ENCODE measurements around the gene ZNF280B. TPM values are rescaled to one million over a fixed set of nuclear protein-coding genes. Genes with fewer than 3 reads are reported as not detected.

ZNF280B gene
- total RNA-seq, 2 donors from 2014 or later: 10.9 to 15.3 TPM

GRCh38 chr22:22460060-22460459, 48.5 kb downstream of the ZNF280B start:
- no peak for TF ChIP-seq CTCF (conservative IDR thresholded peaks at IDR 0.05)
- no peak overlapping the region for H3K4me3 Mint-ChIP-seq
- no peak overlapping the region for H3K9ac ChIP-seq (ENCODE audit: extremely low read depth, low read length, poor library complexity, severe bottlenecking)
- no peak overlapping the region for H3K27ac Mint-ChIP-seq
- DNase-seq: peak; percentile 65
- no peaks in the 10 kb centered on the region for H3K36me3 Mint-ChIP-seq (ENCODE audit: low read depth)
- H3K9me3 ChIP-seq (ENCODE audit: control insufficient read depth, low read length): peaks cover 37% of the 10 kb centered on the region
- 81% methylated on average over 2 of the region's 2 CpGs; no CpG with 5 or more reads in 1 of the 2 experiments for WGBS, 2 experiments (ENCODE audit: insufficient coverage in 1 of 2, insufficient read length in 1 of 2)
- H3K9me3 Mint-ChIP-seq: peaks cover 31% of the 10 kb centered on the region
- H3K27ac ChIP-seq (ENCODE audit: low read depth, low read length): no peak overlapping the region
- no peak overlapping the region for H3K4me3 ChIP-seq (ENCODE audit: low read length)
- no peaks in the 10 kb centered on the region for H3K36me3 ChIP-seq (ENCODE audit: control insufficient read depth, insufficient read depth, low read length)
- no peaks in the 10 kb centered on the region for H3K4me1 ChIP-seq (ENCODE audit: control insufficient read depth, insufficient read depth, low read length)
- H3K27me3 Mint-ChIP-seq (ENCODE audit: insufficient read depth): peaks cover 92% of the 10 kb centered on the region
- peaks cover 38% of the 10 kb centered on the region for H3K27me3 ChIP-seq (ENCODE audit: control insufficient read depth, insufficient read depth, low read length, poor library complexity, severe bottlenecking)
- no peaks in the 10 kb centered on the region for H3K4me1 Mint-ChIP-seq

- H3K4me3 ChIP-seq (ENCODE audit: low read length): peak overlapping the region; percentile 45
- H3K4me1 Mint-ChIP-seq: no peaks in the 10 kb centered on the region
- H3K27ac Mint-ChIP-seq: no peak overlapping the region
- WGBS, 2 experiments (ENCODE audit: insufficient coverage in 1 of 2, insufficient read length in 1 of 2): 61 to 83% methylated on average over 5 to 6 of the region's 6 CpGs
- H3K4me3 Mint-ChIP-seq: no peak overlapping the region
- no peak for TF ChIP-seq CTCF (conservative IDR thresholded peaks at IDR 0.05)
- H3K4me1 ChIP-seq (ENCODE audit: control insufficient read depth, insufficient read depth, low read length): no peaks in the 10 kb centered on the region
- no peak overlapping the region for H3K9ac ChIP-seq (ENCODE audit: extremely low read depth, low read length, poor library complexity, severe bottlenecking)
- H3K36me3 Mint-ChIP-seq (ENCODE audit: low read depth): no peaks in the 10 kb centered on the region
- DNase-seq: no peak
- peaks cover 48% of the 10 kb centered on the region for H3K27me3 ChIP-seq (ENCODE audit: control insufficient read depth, insufficient read depth, low read length, poor library complexity, severe bottlenecking)
- peaks cover 94% of the 10 kb centered on the region for H3K27me3 Mint-ChIP-seq (ENCODE audit: insufficient read depth)
- H3K27ac ChIP-seq (ENCODE audit: low read depth, low read length): no peak overlapping the region
- peaks cover 36% of the 10 kb centered on the region for H3K9me3 Mint-ChIP-seq
- H3K9me3 ChIP-seq (ENCODE audit: control insufficient read depth, low read length): peaks cover 38% of the 10 kb centered on the region
- no peaks in the 10 kb centered on the region for H3K36me3 ChIP-seq (ENCODE audit: control insufficient read depth, insufficient read depth, low read length)
These were observed 49.5 kb downstream of the ZNF280B start for GRCh38 chr22:22458896-22459588.

GRCh38 chr22:22458387-22458786, 50.2 kb downstream of the ZNF280B start:
- no peak overlapping the region for H3K27ac ChIP-seq (ENCODE audit: low read depth, low read length)
- Mint-ChIP-seq H3K4me3 (no peak overlapping the region), H3K27ac (no peak overlapping the region), H3K36me3 (ENCODE audit: low read depth) (no peaks in the 10 kb centered on the region), H3K9me3 (peaks cover 40% of the 10 kb centered on the region), H3K27me3 (ENCODE audit: insufficient read depth) (peaks cover 94% of the 10 kb centered on the region), H3K4me1 (no peaks in the 10 kb centered on the region)
- H3K9ac ChIP-seq (ENCODE audit: extremely low read depth, low read length, poor library complexity, severe bottlenecking): no peak overlapping the region
- peaks cover 46% of the 10 kb centered on the region for H3K27me3 ChIP-seq (ENCODE audit: control insufficient read depth, insufficient read depth, low read length, poor library complexity, severe bottlenecking)
- H3K4me1 ChIP-seq (ENCODE audit: control insufficient read depth, insufficient read depth, low read length): no peaks in the 10 kb centered on the region
- H3K36me3 ChIP-seq (ENCODE audit: control insufficient read depth, insufficient read depth, low read length): no peaks in the 10 kb centered on the region
- WGBS, 2 experiments (ENCODE audit: insufficient coverage in 1 of 2, insufficient read length in 1 of 2): 85% methylated on average over 2 of the region's 2 CpGs; no CpG with 5 or more reads in 1 of the 2 experiments
- DNase-seq: no peak
- H3K9me3 ChIP-seq (ENCODE audit: control insufficient read depth, low read length): peaks cover 45% of the 10 kb centered on the region
- no peak for TF ChIP-seq CTCF (conservative IDR thresholded peaks at IDR 0.05)
- no peak overlapping the region for H3K4me3 ChIP-seq (ENCODE audit: low read length)
